Activated CD4-positive, alpha-beta T cell treated with anti-CD3 and anti-CD28 coated beads, Interleukin-2, amount 10 ng/mL, durations not matched to agents 7 days and 5 days (primary cell): ENCODE data around the gene TMC5. TPM values are rescaled to one million over a fixed set of nuclear protein-coding genes. Genes with fewer than 3 reads are reported as not detected.

Source experiments
- CTCF ChIA-PET: fragments of 350-600 bp; sonication (Branson Sonifier 250); formaldehyde crosslinking; loops from one replicate; lab custom pipeline; 2021; ENCODE audit warnings: antibody characterized with exemption; lab: Charles Lee
- POLR2A ChIA-PET: fragments of 350-600 bp; sonication (Branson Sonifier 250); formaldehyde crosslinking; loops from one replicate; lab custom pipeline; 2021; ENCODE audit warnings: antibody characterized with exemption; lab: Charles Lee
- DNase-seq: peaks from one replicate; pipeline ENCODE4 v3.0.0-alpha.2; 2020
- H3K27ac Mint-ChIP-seq: one replicate; pipeline ENCODE4 v1.8.0; 2021; ENCODE audit warnings: mild to moderate bottlenecking, moderate library complexity, mixed read lengths
- H3K27me3 Mint-ChIP-seq: one replicate; pipeline ENCODE4 v1.8.0; 2021; ENCODE audit warnings: mixed read lengths
- H3K36me3 Mint-ChIP-seq: one replicate; pipeline ENCODE4 v1.8.0; 2021; ENCODE audit warnings: low read depth, mixed read lengths
- H3K4me1 Mint-ChIP-seq: one replicate; pipeline ENCODE4 v1.8.0; 2021; ENCODE audit warnings: mixed read lengths
- H3K4me3 Mint-ChIP-seq: one replicate; pipeline ENCODE4 v1.8.0; 2021; ENCODE audit warnings: mild to moderate bottlenecking, moderate library complexity, mixed read lengths
- H3K9me3 Mint-ChIP-seq: one replicate; pipeline ENCODE4 v1.8.0; 2021; ENCODE audit warnings: mixed read lengths
- total RNA-seq, 2 experiments: library from RNA; stranded (reverse); gene quantifications; one replicate each; pipeline ENCODE4 v1.2.3, GENCODE V29; 2021

Gene TMC5
- total RNA-seq, 2 experiments from 2014 or later: not detected

- no peak for DNase-seq
- H3K4me1 Mint-ChIP-seq: no peaks in the 10 kb centered on the region
- POLR2A ChIA-PET: no interaction called here
- peaks cover 13% of the 10 kb centered on the region for H3K27me3 Mint-ChIP-seq
- no peak overlapping the region for H3K4me3 Mint-ChIP-seq
- CTCF ChIA-PET: no interaction called here
- no peak overlapping the region for H3K27ac Mint-ChIP-seq
- peaks cover 2% of the 10 kb centered on the region for H3K9me3 Mint-ChIP-seq
- H3K36me3 Mint-ChIP-seq: no peaks in the 10 kb centered on the region
Measured at GRCh38 chr16:19443659-19444058, 26.0 kb downstream of the TMC5 start.

GRCh38 chr16:19446300-19446846 lies 28.7 kb downstream of the TMC5 start:
- Mint-ChIP-seq H3K27ac (no peak overlapping the region), H3K27me3 (peaks cover 4% of the 10 kb centered on the region), H3K9me3 (peaks cover 2% of the 10 kb centered on the region), H3K4me3 (no peak overlapping the region), H3K36me3 (no peaks in the 10 kb centered on the region), H3K4me1 (no peaks in the 10 kb centered on the region)
- ChIA-PET CTCF (no interaction called here), POLR2A (no interaction called here)
- DNase-seq: no peak

DNA sequence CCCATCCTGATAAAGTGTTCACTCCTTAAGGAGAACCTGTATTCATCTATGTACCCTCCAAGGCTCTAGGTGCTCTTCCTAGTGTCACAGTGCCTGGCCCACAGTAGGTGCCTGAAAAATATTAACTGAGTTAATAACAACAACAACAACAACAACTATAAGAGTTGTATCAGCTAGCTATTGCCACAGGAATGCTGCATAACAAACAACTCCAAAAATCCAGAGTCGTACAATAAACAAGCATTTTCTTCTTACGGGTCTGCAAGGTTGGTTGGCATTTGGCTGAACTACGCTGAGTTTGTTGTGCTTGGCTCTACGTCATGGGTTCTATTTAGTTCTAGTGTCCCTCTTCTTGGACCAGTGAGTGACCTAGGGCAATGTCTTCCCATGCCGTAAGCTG lies 29.2 kb downstream of the TMC5 start:
- H3K27ac Mint-ChIP-seq: no peak overlapping the region
- CTCF ChIA-PET: no interaction called here
- H3K36me3 Mint-ChIP-seq: no peaks in the 10 kb centered on the region
- peaks cover 2% of the 10 kb centered on the region for H3K9me3 Mint-ChIP-seq
- H3K4me1 Mint-ChIP-seq: no peaks in the 10 kb centered on the region
- H3K4me3 Mint-ChIP-seq: no peak overlapping the region
- POLR2A ChIA-PET: no interaction called here
- H3K27me3 Mint-ChIP-seq: peaks cover 4% of the 10 kb centered on the region
- DNase-seq: no peak

- POLR2A ChIA-PET: no interaction called here
- no peak for DNase-seq
- CTCF ChIA-PET: no interaction called here
- Mint-ChIP-seq H3K4me3 (no peak overlapping the region), H3K27me3 (no peaks in the 10 kb centered on the region), H3K27ac (no peak overlapping the region), H3K36me3 (no peaks in the 10 kb centered on the region), H3K4me1 (no peaks in the 10 kb centered on the region), H3K9me3 (peaks cover 2% of the 10 kb centered on the region)
Measured at GRCh38 chr16:19450186-19450585, 32.5 kb downstream of the TMC5 start.

GRCh38 chr16:19458722-19459379 lies 41.2 kb downstream of the TMC5 start:
- Mint-ChIP-seq H3K27me3 (peaks cover 3% of the 10 kb centered on the region), H3K4me3 (no peak overlapping the region), H3K27ac (no peak overlapping the region), H3K36me3 (no peaks in the 10 kb centered on the region), H3K9me3 (peaks cover 2% of the 10 kb centered on the region), H3K4me1 (no peaks in the 10 kb centered on the region)
- ChIA-PET CTCF (interaction anchor here (0.6 kb wide), 1 partner anchor 106 kb away, joined by 5 read pairs; no protein-coding TSS in a partner anchor), POLR2A (no interaction called here)
- no peak for DNase-seq

- ChIA-PET CTCF (no interaction called here), POLR2A (no interaction called here)
- no peak overlapping the region for H3K27ac Mint-ChIP-seq
- no peak for DNase-seq
- H3K4me3 Mint-ChIP-seq: no peak overlapping the region
- H3K27me3 Mint-ChIP-seq: peaks cover 3% of the 10 kb centered on the region
- H3K4me1 Mint-ChIP-seq: no peaks in the 10 kb centered on the region
- H3K36me3 Mint-ChIP-seq: no peaks in the 10 kb centered on the region
- peaks cover 2% of the 10 kb centered on the region for H3K9me3 Mint-ChIP-seq
Measured at GRCh38 chr16:19460397-19460796, 42.7 kb downstream of the TMC5 start.

- Mint-ChIP-seq H3K9me3 (peaks cover 2% of the 10 kb centered on the region), H3K27ac (no peak overlapping the region), H3K27me3 (peaks cover 2% of the 10 kb centered on the region), H3K4me3 (no peak overlapping the region), H3K36me3 (no peaks in the 10 kb centered on the region), H3K4me1 (no peaks in the 10 kb centered on the region)
- POLR2A ChIA-PET: no interaction called here
- DNase-seq: no peak
- CTCF ChIA-PET: no interaction called here
Measured at GRCh38 chr16:19463468-19464315, 46.0 kb downstream of the TMC5 start.

- no peak overlapping the region for H3K27ac Mint-ChIP-seq
- CTCF ChIA-PET: no interaction called here
Measured at GRCh38 chr16:19468300-19468699, 50.6 kb downstream of the TMC5 start.

GRCh38 chr16:19472482-19472881 lies 54.8 kb downstream of the TMC5 start:
- ChIA-PET CTCF (interaction anchor here (0.7 kb wide), 1 partner anchor 193 kb away, joined by 6 read pairs; no protein-coding TSS in a partner anchor), POLR2A (no interaction called here)
- H3K36me3 Mint-ChIP-seq: no peaks in the 10 kb centered on the region

More at GRCh38 chr16:19468300-19468699, 50.6 kb downstream of the TMC5 start:
- Mint-ChIP-seq H3K36me3 (no peaks in the 10 kb centered on the region), H3K9me3 (no peaks in the 10 kb centered on the region), H3K4me1 (no peaks in the 10 kb centered on the region), H3K27me3 (no peaks in the 10 kb centered on the region), H3K4me3 (no peak overlapping the region)
- POLR2A ChIA-PET: no interaction called here
- DNase-seq: no peak

DNA sequence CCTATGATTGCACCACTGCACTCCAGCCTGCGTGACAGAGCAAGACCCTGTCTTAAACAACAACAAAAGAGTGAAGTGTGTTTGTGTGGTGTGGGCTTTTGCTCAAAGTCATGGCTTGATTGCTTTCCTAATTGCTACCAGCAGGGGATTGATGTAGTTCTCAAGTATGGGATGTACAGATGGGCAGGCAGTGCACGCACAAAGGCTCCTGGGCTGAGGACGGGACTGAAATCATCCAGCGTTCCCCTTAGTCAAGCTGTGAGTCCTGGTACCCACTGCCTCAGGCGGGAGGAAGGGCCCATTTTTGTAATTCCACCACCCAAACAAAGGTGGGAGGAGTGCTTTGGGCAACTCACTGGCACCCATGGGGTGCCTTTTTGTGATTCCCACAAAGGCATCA lies 56.9 kb downstream of the TMC5 start:
- ChIA-PET POLR2A (no interaction called here), CTCF (no interaction called here)
- Mint-ChIP-seq H3K36me3 (no peaks in the 10 kb centered on the region), H3K27me3 (peaks cover 3% of the 10 kb centered on the region), H3K4me1 (no peaks in the 10 kb centered on the region), H3K9me3 (no peaks in the 10 kb centered on the region), H3K4me3 (no peak overlapping the region), H3K27ac (no peak overlapping the region)
- no peak for DNase-seq

More at GRCh38 chr16:19472482-19472881, 54.8 kb downstream of the TMC5 start:
- no peaks in the 10 kb centered on the region for H3K27me3 Mint-ChIP-seq
- H3K9me3 Mint-ChIP-seq: no peaks in the 10 kb centered on the region
- H3K4me1 Mint-ChIP-seq: no peaks in the 10 kb centered on the region
- no peak overlapping the region for H3K27ac Mint-ChIP-seq
- DNase-seq: no peak
- no peak overlapping the region for H3K4me3 Mint-ChIP-seq

GRCh38 chr16:19478505-19478904 lies 60.8 kb downstream of the TMC5 start:
- CTCF ChIA-PET: no interaction called here
- no peak overlapping the region for H3K4me3 Mint-ChIP-seq
- POLR2A ChIA-PET: no interaction called here
- H3K36me3 Mint-ChIP-seq: no peaks in the 10 kb centered on the region
- no peak overlapping the region for H3K27ac Mint-ChIP-seq
- no peak for DNase-seq
- H3K4me1 Mint-ChIP-seq: no peaks in the 10 kb centered on the region
- H3K27me3 Mint-ChIP-seq: peaks cover 3% of the 10 kb centered on the region
- H3K9me3 Mint-ChIP-seq: no peaks in the 10 kb centered on the region

DNA sequence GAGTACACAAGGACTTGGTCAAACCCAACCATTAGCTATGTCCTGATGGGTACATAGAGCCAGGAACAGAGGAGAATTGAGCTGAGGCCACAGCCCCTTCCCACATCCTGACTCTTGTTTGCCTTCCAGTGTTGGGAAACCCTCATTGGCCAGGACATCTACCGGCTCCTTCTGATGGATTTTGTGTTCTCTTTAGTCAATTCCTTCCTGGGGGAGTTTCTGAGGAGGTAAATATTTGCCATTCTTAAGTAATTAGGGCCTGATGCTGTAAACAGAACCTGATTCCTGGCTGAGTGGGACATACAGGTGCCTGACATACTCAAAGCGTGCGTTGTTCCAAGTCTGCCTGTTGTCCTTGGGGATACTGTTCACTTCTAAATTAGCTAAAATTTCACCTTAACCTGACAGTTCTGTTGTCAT lies 61.6 kb downstream of the TMC5 start:
- H3K27ac Mint-ChIP-seq: no peak overlapping the region

DNA sequence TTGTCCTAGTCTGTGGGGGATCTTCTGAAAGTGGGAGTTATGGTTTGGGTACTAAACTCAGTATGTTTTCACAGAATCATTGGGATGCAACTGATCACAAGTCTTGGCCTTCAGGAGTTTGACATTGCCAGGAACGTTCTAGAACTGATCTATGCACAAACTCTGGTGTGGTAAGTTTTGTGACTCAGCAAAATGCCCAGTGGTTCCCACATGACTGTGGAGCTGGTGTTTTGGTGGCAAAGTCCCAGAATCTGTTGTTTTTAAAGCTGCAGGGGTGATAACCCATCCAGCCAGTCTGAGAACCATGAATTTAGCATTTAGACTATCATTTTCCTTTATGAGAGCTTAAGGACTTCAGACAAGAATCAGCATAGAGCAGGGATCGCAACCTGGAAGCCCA lies 63.6 kb downstream of the TMC5 start:
- Mint-ChIP-seq H3K36me3 (no peaks in the 10 kb centered on the region), H3K9me3 (no peaks in the 10 kb centered on the region), H3K27ac (no peak overlapping the region), H3K4me1 (no peaks in the 10 kb centered on the region), H3K27me3 (peaks cover 3% of the 10 kb centered on the region), H3K4me3 (no peak overlapping the region)
- ChIA-PET CTCF (interaction anchor here (0.5 kb wide), 1 partner anchor 63 kb away, joined by 3 read pairs; no protein-coding TSS in a partner anchor), POLR2A (no interaction called here)
- no peak for DNase-seq

More for the DNA sequence above, 61.6 kb downstream of the TMC5 start:
- POLR2A ChIA-PET: no interaction called here
- peaks cover 3% of the 10 kb centered on the region for H3K27me3 Mint-ChIP-seq
- no peak overlapping the region for H3K4me3 Mint-ChIP-seq
- H3K9me3 Mint-ChIP-seq: no peaks in the 10 kb centered on the region
- no peaks in the 10 kb centered on the region for H3K4me1 Mint-ChIP-seq
- CTCF ChIA-PET: no interaction called here
- no peak for DNase-seq
- H3K36me3 Mint-ChIP-seq: no peaks in the 10 kb centered on the region
